Stimulated activated CD4-positive, alpha-beta T cell treated with anti-CD3 and anti-CD28 coated beads, Interleukin-12 subunit alpha, Interleukin-12 subunit beta, amount 100 ng/mL, for 24 hours (primary cell): ENCODE data around the gene FKBP1B.
"Not testable (repeated sequence)": the region's sequence is repeated elsewhere in the genome, so short reads cannot be mapped to it uniquely, and the experiment has no call there.

Source experiments
- DNase-seq, 2 experiments: peaks; one replicate each; pipeline ENCODE4 v3.0.0-alpha.2; 2020; ENCODE audit warnings: low read depth in 2 of 2

FKBP1B gene

DNA sequence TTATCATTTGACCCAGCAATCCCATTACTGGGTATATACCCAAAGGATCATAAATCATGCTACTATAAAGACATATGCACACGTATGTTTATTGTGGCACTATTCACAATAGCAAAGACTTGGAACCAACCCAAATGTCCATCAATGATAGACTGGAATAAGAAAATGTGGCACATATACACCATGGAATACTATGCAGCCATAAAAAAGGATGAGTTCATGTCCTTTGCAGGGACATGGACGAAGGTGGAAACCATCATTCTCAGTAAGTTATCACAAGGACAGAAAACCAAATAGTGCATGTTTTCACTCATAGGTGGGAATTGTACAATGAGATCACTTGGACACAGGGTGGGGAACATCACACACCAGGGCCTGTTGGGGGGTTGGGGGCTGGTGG is 51.2 kb downstream of the FKBP1B start:
- not testable (repeated sequence) for DNase-seq

DNA sequence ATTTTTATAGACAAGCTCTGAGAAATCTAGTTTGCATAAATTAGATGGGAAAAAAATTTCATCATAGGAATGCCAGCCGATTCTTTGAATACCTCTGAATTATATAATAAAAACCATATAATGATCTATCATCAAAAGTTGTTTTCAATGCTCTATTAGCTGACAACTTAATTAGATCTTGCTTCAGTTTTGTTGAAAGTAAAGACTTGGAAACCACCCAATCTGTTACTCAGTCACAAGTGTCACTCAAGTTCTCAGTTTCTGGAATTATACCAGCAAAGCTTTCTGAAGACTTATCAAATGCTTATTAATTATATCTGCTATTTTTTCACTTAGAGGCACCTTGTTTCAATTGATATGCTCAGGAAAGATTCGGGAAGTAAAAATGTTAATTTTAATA is 52.5 kb downstream of the FKBP1B start:
- no peak for DNase-seq

DNA sequence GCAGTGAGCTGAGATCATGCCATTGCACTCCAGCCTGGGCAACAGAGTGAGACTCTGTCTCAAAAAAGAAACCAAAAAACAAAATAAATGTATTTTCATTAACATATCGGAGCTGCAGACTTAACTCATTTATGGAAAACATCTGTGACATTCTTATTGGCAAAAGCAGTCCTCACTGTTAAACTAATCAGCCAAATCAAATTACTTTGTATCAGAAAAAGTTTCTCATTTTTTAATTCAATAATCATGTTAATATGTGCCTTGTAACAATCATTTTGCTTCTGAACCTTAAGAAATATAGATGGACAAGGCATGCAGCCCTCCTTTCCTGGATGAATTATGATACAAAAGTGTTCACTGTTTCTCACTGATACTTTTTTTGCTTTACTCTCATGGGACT is 53.1 kb downstream of the FKBP1B start:
- no peak for DNase-seq

DNA sequence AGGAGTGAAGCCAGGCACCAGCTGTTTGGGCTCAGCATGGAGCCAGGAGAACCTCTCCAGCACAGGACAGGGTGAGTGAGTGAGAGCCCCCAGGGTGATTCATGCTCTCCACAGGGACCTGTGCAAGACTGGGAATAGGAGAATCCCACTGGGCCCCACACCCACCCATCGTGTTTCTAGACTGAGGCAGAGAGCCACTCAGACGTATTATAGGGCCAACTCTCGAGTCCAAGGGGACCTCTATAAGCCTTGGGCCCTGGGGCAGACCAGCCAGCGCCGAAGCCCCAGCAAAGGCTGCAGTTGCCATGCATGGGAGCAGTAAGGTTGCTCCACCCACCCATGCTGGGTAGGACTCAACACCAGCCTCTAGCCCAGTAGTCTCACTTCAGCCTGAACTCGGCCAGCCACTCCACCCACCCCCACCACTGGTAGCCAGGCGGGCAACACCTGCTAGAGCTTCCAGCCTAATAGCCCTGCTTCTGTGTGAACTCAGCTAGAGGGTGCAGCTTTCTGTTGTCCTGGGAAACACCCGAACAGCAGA is 54.6 kb downstream of the FKBP1B start:
- no peak for DNase-seq

DNA sequence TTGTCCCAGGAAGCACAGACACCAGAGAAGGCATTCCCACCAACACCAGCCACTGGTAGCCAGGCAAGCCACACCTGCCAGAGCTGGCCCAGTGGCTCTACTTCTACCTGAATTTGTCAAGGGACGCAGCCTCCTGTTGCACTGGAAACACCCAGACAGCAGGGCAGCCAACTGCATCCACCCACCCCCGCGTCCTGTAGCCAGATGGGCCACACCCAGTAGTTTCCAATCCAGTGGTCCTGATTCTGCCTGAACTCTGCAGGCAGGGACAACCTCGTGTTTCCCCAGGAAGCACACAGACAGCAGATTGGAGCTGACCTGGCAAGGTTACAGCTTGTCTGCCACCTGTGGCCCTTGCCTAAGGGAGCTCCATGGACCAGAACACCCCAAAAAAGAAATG is 55.4 kb downstream of the FKBP1B start:
- DNase-seq = no peak

DNA sequence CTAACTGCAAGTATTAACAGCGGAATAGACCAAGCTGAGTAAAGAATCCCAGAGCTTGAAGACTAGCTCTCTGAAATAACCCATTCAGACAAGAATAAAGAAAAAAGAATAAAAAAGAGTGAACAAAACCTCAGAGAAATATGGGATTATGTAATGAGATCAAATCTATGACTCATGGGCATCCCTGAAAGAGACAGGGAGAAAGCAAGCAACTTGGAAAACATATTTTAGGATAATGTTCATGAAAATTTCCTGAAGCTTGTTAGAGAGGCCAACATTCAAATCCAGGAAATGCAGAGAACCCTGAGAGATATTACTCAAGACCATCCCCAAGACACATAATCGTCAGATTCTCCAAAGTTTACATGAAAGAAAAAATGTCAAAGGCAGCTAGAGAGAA is 56.3 kb downstream of the FKBP1B start:
- no peak for DNase-seq

DNA sequence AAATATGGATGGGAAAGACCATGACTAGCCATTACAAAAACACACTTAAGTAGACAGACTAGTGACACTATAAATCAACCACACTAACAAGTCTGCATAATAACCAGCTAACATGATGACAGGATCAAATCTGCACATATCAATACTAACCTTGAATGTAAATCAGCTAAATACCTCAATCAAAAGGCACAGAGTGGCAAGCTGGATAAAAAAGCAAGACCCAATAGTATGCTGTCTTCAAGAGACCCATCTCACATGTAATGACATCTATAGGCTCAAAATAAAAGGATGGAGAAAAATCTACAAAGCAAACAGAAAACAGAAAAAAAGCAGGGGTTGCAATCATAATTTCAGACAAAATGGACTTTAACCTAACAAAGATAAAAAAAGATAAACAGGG is 57.2 kb downstream of the FKBP1B start:
- no peak for DNase-seq

DNA sequence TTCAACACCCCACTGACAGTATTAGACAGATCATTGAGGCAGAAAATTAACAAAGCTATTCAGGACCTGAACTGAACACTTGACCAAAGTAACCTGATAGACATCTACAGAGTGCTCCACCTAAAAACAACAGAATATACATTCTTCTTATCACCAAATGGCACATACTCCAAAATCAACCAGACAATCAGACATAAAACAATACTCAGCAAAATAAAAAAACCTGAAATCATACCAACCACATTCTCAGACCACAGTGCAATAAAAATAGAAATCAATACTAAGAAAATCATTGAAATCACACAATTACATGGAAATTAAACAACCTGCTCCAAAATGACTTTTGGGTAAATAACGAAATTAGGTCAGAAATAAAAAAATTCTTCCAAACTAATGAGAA is 57.8 kb downstream of the FKBP1B start:
- DNase-seq = no peak

DNA sequence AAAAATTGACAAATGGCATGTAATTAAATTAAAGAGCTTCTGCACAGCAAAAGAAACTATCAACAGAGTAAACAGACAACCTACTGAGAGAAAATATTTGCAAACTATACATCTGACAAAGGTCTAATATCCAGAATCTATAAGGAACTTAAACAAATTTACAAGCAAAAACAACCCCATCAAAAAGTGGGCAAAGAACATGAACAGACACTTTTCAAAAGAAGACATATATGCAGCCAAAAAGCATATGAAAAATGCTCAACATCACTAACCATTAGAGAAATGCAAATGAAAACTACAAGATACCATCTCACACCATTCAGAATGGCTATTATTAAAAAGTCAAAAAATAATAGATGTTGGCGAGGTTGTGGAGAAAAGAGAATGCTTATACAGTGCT is 59.9 kb downstream of the FKBP1B start:
- not testable (repeated sequence) for DNase-seq

DNA sequence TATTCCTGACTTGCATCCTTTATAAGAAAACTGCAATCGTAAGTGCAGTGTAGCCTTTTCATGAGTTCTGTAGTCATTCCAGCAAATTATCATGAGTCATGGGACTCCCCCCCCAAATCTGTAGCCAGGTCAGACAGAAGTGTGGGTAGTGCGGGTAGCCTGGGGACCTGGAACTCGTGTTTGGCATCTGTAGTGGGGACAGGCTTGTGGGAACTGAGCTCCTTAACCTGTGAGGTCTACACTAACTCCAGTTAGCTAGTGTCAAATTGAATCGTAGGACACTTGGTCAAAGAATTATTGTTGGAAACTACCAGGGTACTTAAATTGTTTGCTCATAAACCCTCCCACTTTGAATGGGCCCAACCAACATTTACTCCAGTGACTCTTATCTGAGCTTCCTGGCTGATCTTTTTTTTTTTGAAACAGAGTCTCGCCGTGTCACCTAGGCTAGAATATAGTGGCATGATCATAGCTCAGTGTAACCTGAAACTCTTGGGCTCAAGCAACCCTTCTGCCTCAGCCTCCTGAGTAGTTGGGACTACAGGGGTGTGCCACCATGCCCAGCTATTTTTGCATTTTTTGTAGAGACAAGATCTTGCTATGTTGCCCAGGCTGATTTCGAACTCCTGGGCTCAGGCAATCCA is 61.2 kb downstream of the FKBP1B start:
- no peak for DNase-seq

DNA sequence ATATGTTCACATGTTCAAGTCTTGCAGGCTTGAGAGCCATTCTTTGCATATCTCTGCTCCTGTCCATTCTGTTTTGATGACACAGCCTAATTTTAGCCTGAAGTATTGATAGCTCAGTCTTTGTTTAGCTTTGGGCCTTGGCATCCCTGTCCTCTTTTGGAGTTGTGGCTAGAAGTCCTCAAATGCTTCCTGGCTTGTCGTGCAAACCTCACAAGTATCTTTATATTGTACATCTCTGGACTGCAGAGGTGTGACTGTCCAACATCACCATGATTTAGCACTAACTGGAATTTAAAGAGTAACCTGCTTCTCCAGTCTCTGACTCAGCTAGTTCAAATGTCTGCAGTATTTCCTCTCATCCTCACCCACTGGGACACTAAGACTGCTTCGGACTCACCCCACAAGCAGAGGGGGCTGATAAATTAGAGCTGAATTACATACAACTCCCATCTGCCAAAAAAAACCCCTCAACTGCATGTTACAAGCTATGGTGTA is 61.9 kb downstream of the FKBP1B start:
- DNase-seq = no peak
